Measurements from ENCODE around the gene KLHL1.

DNA sequence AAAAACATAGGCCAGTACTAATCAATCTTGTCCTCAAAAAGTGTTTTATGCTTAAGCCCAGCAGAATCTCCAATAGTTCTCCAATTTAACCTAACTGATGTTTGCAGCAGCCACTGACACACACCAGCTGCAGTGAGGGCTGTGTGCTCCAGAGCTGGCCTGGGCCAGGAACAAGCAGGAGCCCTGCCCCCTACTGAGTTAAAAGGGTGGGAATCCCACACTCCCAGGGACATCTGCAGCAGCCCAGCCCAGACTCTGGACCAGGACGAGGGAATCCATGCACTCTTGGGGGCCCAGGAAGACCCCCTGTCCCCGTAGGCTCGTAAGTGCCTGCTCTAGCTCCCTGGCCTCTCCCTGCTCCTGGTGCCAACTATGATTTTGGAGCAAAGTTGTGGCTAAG, 92.1 kb downstream of the KLHL1 start:
- no peak for TF ChIP-seq POLR2AphosphoS5 (IDR thresholded peaks at IDR 0.05; ENCODE audit: insufficient read depth in 1 of 2, low read depth in 1 of 2)
- no peak for TF ChIP-seq POLR2A (IDR thresholded peaks at IDR 0.05)
- TF ChIP-seq, protein P1, sequence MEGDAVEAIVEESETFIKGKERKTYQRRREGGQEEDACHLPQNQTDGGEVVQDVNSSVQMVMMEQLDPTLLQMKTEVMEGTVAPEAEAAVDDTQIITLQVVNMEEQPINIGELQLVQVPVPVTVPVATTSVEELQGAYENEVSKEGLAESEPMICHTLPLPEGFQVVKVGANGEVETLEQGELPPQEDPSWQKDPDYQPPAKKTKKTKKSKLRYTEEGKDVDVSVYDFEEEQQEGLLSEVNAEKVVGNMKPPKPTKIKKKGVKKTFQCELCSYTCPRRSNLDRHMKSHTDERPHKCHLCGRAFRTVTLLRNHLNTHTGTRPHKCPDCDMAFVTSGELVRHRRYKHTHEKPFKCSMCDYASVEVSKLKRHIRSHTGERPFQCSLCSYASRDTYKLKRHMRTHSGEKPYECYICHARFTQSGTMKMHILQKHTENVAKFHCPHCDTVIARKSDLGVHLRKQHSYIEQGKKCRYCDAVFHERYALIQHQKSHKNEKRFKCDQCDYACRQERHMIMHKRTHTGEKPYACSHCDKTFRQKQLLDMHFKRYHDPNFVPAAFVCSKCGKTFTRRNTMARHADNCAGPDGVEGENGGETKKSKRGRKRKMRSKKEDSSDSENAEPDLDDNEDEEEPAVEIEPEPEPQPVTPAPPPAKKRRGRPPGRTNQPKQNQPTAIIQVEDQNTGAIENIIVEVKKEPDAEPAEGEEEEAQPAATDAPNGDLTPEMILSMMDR (IDR thresholded peaks at IDR 0.05): no peak

All from vagina (tissue), 2 donors.